HAP-1 (cell line): ENCODE results near the gene ANKEF1.

ENCODE experiments used
- DNase-seq, 2 experiments: peaks; one replicate each; pipeline ENCODE4 v3.0.0-alpha.2; 2016 to 2020; ENCODE audit warnings: low spot score in 2 of 2
- H3K27me3 ChIP-seq: fragments of 250-450 bp; sonication (Bioruptor Pico); 2 replicates; pipeline ENCODE4 v1.5.1; 2020; ENCODE audit warnings: low read depth, mild to moderate bottlenecking, moderate library complexity
- H3K36me3 ChIP-seq: fragments of 250-450 bp; sonication (Bioruptor Pico); replicated peaks from 2 replicates; pipeline ENCODE4 v1.5.1; 2020; ENCODE audit warnings: mild to moderate bottlenecking
- H3K4me1 ChIP-seq: fragments of 250-450 bp; sonication (Bioruptor Pico); 2 replicates; pipeline ENCODE4 v1.5.1; 2020; ENCODE audit warnings: mild to moderate bottlenecking
- H3K4me3 ChIP-seq: fragments of 250-450 bp; sonication (Bioruptor Pico); 2 replicates; pipeline ENCODE4 v1.5.1; 2020; ENCODE audit warnings: mild to moderate bottlenecking, moderate library complexity
- H3K9me3 ChIP-seq: fragments of 250-450 bp; sonication (Bioruptor Pico); 2 replicates; pipeline ENCODE4 v1.5.1; 2020; ENCODE audit warnings: mild to moderate bottlenecking, moderate library complexity
- in situ Hi-C: fragments of 300-500 bp; cut with MboI; formaldehyde crosslinking; loops from 3 replicates; pipeline ENCODE4 v1.14.3; 2020; ENCODE audit warnings: low sequenced_read_pairs, inconsistent platforms, mixed read lengths

ANKEF1 gene

DNA sequence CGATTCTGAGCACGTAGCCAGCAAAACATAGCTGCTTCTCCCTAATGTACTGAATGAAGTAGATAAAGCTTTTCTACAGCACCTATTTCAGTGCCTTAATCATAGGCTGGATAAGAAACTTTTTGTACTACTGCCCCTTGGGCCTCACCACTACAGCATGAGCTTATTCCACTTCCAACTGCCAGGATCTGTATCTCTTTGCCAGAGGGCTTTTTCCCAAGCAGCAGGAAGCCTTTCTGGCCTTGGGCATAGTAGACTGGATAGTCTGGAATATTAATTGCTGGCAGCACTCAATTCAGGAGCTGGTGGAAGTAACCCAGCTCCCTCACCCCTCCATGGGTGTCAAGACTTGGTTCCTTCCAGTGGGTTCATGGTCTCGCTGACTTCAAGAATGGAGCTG, 43.6 kb downstream of the ANKEF1 start:
- DNase-seq, result no peak
- H3K4me3 ChIP-seq, result no peak overlapping the region
- H3K36me3 ChIP-seq, result no peaks in the 10 kb centered on the region
- no peaks in the 10 kb centered on the region for H3K9me3 ChIP-seq
- H3K4me1 ChIP-seq, result no peaks in the 10 kb centered on the region
- no peaks in the 10 kb centered on the region for H3K27me3 ChIP-seq
- in situ Hi-C loops, result loop anchor here (25.0 kb wide), 1 partner anchor 466 kb away; no protein-coding TSS in a partner anchor

DNA sequence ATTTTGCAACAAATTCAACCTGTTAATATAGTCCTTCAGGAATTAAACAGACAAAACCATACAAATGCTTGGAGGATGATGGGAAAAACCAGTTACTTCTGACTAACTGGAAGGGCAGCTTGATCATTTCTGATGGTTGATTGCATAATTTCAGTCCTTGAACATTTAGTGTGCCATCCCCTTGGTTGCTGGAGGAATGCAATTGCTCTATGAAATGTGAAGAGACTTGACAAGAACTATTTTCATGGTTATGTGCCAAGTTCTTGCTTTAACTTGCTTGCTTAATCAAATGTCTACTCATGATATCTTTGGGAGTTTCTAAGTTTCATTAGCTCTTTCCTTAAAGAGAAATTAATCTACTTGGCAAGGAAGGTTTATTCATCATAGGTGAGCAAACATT, 45.2 kb downstream of the ANKEF1 start:
- no peak for DNase-seq
- in situ Hi-C loops, result loop anchor here (25.0 kb wide), 1 partner anchor 468 kb away; no protein-coding TSS in a partner anchor
- no peaks in the 10 kb centered on the region for H3K9me3 ChIP-seq
- H3K4me1 ChIP-seq, result no peaks in the 10 kb centered on the region
- no peak overlapping the region for H3K4me3 ChIP-seq
- no peaks in the 10 kb centered on the region for H3K36me3 ChIP-seq
- H3K27me3 ChIP-seq, result no peaks in the 10 kb centered on the region

DNA sequence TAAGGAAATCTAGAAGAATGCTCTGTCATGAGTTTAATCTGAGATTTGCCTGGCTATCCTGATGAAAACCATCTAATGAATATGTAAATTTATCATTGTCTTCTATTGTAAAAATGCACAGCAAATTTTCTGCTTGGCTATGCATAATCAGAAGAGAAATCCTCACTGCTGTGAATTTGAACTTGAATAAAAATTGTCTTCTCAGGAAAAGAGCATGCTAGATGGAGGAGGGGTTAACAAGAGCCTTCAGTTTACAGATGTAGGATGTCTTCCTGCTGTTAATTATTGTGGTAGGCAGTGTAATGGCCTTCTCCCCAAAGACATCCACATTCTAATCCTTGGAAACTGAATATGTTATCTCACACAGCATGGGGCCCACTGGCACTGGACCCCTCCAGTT, 45.8 kb downstream of the ANKEF1 start:
- Histone ChIP-seq H3K36me3 (no peaks in the 10 kb centered on the region), H3K9me3 (no peaks in the 10 kb centered on the region), H3K4me1 (no peaks in the 10 kb centered on the region), H3K27me3 (no peaks in the 10 kb centered on the region), H3K4me3 (no peak overlapping the region)
- in situ Hi-C loops, result loop anchor here (25.0 kb wide), 1 partner anchor 468 kb away; no protein-coding TSS in a partner anchor
- DNase-seq, result no peak

DNA sequence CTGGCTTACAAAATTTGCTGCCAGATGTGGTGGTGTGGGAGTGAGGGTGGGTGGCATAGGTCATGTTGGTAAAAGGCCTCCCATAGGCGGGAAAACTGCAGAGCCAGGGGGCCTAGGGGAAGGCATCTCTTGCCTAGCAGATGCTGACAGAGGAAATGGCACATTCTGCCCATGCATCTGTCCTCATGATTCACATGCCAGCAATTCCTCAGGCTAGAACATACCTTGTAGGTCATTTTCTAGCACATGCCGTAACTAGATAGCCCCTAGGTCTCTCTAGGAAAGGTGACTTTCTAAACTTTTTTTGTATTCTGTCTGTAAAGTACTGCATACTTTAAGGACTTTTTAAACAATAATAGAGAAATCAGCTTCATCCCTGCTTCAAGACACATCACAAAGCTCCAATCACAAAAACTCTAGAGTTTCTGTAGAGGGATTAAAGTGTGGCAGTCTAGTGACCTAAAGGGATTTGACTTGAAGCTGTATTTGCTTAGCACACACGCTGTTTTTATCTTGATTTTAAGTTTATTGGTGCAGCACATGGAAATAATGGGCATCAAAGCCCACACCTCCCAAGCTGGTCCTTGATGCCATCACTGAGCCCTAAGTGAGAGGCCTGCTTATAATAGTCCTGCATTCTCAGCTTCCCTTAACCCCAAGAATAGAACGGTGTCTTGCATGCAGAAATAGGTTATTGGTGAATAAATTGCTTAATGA, 55.2 kb downstream of the ANKEF1 start:
- in situ Hi-C loops, result loop anchor here (25.0 kb wide), 1 partner anchor 478 kb away; no protein-coding TSS in a partner anchor

DNA sequence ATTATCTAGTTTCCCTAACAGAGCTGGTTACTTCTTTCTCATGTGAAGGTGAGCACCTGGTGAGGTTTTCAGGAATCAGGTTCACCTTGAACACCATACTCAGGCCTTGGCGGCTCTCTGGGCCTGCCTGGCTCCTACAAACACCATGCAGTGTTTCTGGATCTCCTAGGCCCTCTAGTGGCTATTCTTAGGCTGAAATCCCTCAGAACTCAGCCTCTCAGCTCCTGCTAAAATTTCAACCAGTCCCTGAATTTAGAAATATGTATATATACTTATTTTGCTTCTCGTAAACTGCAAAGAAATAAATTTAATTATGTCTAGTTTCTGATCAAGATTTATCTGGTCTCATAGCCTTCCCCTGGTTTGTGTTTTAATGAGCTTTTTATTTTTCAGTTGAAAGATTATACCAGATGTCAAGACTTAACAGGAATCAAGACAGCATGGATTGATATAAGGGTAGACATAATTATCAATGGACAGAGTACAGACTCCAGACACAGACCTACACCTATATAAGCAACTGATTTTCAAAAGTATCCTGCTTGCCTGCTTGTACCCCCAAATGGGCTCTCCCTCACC, 55.9 kb downstream of the ANKEF1 start:
- DNase-seq, result peak; percentile 45 to 57
- Histone ChIP-seq H3K27me3 (no peaks in the 10 kb centered on the region), H3K36me3 (no peaks in the 10 kb centered on the region), H3K4me3 (no peak overlapping the region), H3K9me3 (no peaks in the 10 kb centered on the region), H3K4me1 (no peaks in the 10 kb centered on the region)
- in situ Hi-C loops, result loop anchor here (25.0 kb wide), 1 partner anchor 478 kb away; no protein-coding TSS in a partner anchor

More for the DNA sequence above, 55.2 kb downstream of the ANKEF1 start:
- Histone ChIP-seq H3K4me3 (no peak overlapping the region), H3K9me3 (no peaks in the 10 kb centered on the region), H3K36me3 (no peaks in the 10 kb centered on the region), H3K4me1 (no peaks in the 10 kb centered on the region), H3K27me3 (no peaks in the 10 kb centered on the region)
- no peak for DNase-seq

DNA sequence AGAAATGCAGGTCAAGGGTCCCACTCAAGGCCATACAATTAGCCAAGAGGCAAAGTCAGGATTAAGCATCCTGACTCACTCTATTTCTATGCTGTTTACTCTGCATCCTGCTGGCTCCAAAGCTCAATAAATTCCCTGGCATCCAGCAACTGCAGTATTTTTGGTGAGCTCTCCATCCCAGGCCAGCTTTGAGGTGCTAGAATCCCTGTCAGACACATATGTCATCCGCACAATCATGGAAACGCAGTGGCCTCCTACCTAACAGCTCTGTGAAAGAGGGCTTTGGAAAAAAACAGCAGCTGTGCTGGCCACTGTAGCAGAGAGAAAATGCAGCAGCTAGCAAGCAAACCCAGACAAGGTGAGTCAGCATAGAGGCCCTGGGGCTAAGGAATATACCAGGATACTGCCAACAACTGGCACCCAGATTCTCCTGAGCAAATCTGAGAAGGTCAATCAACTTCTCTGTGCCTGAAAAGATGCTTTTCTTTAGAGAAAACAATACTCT, 58.4 kb downstream of the ANKEF1 start:
- in situ Hi-C loops, result loop anchor here (25.0 kb wide), 1 partner anchor 481 kb away; no protein-coding TSS in a partner anchor
- Histone ChIP-seq H3K36me3 (no peaks in the 10 kb centered on the region), H3K4me1 (no peaks in the 10 kb centered on the region), H3K27me3 (no peaks in the 10 kb centered on the region), H3K9me3 (no peaks in the 10 kb centered on the region), H3K4me3 (no peak overlapping the region)
- DNase-seq, result no peak

DNA sequence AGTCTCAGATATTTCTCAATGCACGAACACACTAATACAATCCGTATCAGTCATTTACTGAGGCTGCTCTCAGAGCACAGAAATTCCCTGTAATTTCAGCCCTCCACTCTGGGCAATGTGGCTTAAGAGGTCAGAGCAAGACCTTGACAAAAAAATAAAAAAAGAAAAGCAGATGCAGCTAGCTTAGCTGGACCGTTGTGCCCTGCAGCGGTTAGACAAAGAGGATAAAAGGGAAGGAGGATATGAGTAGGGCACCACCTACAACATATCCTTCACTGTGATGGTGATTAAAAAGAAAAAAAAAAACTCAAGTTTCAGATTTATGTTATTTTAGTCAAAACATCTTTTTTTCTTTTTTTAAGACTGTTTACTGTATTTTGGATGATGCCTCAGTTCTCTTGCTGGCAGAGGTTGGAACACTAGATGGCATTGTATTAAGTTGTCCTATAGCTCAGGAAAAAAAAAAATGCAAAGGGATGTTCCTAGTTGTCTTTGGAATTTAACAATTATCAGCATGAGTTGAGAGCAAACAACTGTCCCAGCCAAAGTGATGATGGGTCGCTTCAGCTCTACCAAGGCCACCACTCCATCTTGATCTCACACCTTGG, 59.9 kb downstream of the ANKEF1 start:
- no peaks in the 10 kb centered on the region for H3K27me3 ChIP-seq
- DNase-seq, result no peak
- in situ Hi-C loops, result loop anchor here (25.0 kb wide), 1 partner anchor 482 kb away; no protein-coding TSS in a partner anchor
- H3K4me3 ChIP-seq, result no peak overlapping the region
- H3K9me3 ChIP-seq, result no peaks in the 10 kb centered on the region
- no peaks in the 10 kb centered on the region for H3K4me1 ChIP-seq
- H3K36me3 ChIP-seq, result no peaks in the 10 kb centered on the region

DNA sequence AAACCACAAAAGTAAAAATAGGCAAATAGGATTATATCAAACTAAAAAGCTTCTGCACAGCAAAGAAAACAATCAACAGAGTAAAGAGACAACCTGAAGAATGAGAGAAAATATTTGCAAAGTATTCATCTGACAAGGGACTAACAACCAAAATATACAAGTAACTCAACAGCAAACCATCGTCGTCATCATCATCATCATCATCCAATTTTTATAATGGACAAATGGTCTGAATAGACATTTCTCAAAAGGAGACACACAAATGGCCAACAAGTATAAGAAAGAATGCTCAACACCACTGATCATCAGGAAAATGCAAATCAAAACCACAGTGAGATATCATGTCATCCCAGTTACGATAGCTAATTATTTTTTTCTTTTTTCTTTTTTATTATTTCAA, 62.0 kb downstream of the ANKEF1 start:
- H3K9me3 ChIP-seq, result no peaks in the 10 kb centered on the region
- in situ Hi-C loops, result loop anchor here (25.0 kb wide), 1 partner anchor 484 kb away; no protein-coding TSS in a partner anchor
- H3K4me3 ChIP-seq, result no peak overlapping the region
- H3K27me3 ChIP-seq, result no peaks in the 10 kb centered on the region
- no peaks in the 10 kb centered on the region for H3K4me1 ChIP-seq
- DNase-seq, result no peak
- no peaks in the 10 kb centered on the region for H3K36me3 ChIP-seq

DNA sequence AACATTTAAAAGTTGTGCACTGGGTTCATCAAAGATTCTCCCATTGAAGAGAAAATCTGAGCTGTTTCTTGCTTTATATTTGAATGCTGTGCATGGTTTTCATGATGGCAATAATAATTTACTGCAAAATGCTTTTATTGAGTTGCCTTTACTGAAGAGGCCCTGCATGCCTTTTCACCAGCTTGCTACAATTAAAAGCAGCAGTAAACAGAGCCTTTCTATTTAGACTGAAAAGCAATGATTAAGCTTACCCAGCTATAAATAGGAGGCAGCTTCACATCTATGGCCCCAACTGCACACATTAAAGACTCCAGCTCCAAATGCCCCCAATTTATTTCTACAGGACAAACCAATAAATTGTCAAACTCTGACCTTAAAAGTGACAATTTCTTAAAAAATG, 70.3 kb downstream of the ANKEF1 start:
- no peak for DNase-seq
- Histone ChIP-seq H3K36me3 (no peaks in the 10 kb centered on the region), H3K4me3 (no peak overlapping the region), H3K9me3 (no peaks in the 10 kb centered on the region), H3K27me3 (no peaks in the 10 kb centered on the region), H3K4me1 (no peaks in the 10 kb centered on the region)
- in situ Hi-C loops, result no loop called here
